Suprapubic skin (tissue), 4 donors: ENCODE measurements around the gene NKAIN2.

Source experiments
- EP300 ChIP-seq: sonication (generic); formaldehyde crosslinking; IDR thresholded peaks from one replicate; pipeline ENCODE4 v1.6.1; 2017; ENCODE audit warnings: antibody characterized with exemption
- POLR2A ChIP-seq, 2 donors: fragments of 450-650 bp; IDR thresholded peaks; one replicate each; pipeline ENCODE4 v1.6.1; 2017; ENCODE audit warnings: antibody characterized with exemption in 2 of 2, mild to moderate bottlenecking in 2 of 2, moderate library complexity in 2 of 2
- POLR2AphosphoS5 ChIP-seq, 3 donors: sonication (generic); formaldehyde crosslinking; IDR thresholded peaks; one replicate each; pipeline ENCODE4 v1.6.1; 2017; ENCODE audit warnings: antibody characterized with exemption in 3 of 3
- TF ChIP-seq, protein P1 (sequence below), 2 donors: fragments of 200-600 bp in 1 of 2; fragments of 450-650 bp in 1 of 2; sonication (generic) in 1 of 2; IDR thresholded peaks; one replicate each; pipeline ENCODE4 v1.5.1; 2016 to 2019; ENCODE audit warnings: antibody characterized with exemption in 2 of 2, mild to moderate bottlenecking in 1 of 2, moderate library complexity in 1 of 2

DNA sequence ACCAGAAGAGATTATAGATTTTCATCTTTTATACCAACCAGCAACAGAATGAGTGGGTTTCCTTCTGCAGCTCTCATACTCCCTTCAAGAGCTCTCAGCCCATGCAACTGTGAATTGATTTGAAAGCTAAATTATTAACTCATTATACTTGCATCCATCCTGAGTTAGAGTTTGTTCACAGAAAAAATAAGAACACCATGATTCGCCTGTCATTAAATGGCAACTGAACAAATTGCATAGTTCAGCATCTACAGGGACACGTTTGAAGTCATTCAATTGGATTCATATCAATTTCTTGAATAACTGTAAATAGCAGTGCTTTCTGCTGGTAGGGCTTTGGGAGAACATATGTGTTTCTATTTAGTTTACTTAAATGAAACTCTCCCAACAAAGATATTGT lies 65.7 kb downstream of the NKAIN2 start:
- TF ChIP-seq, protein P1, sequence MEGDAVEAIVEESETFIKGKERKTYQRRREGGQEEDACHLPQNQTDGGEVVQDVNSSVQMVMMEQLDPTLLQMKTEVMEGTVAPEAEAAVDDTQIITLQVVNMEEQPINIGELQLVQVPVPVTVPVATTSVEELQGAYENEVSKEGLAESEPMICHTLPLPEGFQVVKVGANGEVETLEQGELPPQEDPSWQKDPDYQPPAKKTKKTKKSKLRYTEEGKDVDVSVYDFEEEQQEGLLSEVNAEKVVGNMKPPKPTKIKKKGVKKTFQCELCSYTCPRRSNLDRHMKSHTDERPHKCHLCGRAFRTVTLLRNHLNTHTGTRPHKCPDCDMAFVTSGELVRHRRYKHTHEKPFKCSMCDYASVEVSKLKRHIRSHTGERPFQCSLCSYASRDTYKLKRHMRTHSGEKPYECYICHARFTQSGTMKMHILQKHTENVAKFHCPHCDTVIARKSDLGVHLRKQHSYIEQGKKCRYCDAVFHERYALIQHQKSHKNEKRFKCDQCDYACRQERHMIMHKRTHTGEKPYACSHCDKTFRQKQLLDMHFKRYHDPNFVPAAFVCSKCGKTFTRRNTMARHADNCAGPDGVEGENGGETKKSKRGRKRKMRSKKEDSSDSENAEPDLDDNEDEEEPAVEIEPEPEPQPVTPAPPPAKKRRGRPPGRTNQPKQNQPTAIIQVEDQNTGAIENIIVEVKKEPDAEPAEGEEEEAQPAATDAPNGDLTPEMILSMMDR (IDR thresholded peaks at IDR 0.05): no peak
- no peak for TF ChIP-seq POLR2AphosphoS5 (IDR thresholded peaks at IDR 0.05)
- TF ChIP-seq POLR2A (IDR thresholded peaks at IDR 0.05): no peak
- no peak for TF ChIP-seq EP300
